Neural crest cell (in vitro differentiated cells): ENCODE measurements around the gene BAZ2B. TPM values are rescaled to one million over a fixed set of nuclear protein-coding genes. Genes with fewer than 3 reads are reported as not detected.

Experiments
- DNase-seq: peaks from one replicate; pipeline ENCODE4 v3.0.0; 2021; ENCODE audit warnings: low read depth, mixed read lengths, low spot score
- H3K27ac Mint-ChIP-seq: one replicate; pipeline ENCODE4 v1.8.0; 2021; ENCODE audit warnings: mild to moderate bottlenecking, mixed read lengths; ENCODE audit not compliant: unreplicated experiment
- H3K27me3 Mint-ChIP-seq: 2 replicates; pipeline ENCODE4 v1.8.0; 2021; ENCODE audit warnings: low read depth, mild to moderate bottlenecking, mixed read lengths
- H3K36me3 Mint-ChIP-seq: 2 replicates; pipeline ENCODE4 v1.8.0; 2021; ENCODE audit warnings: low read depth, mild to moderate bottlenecking, mixed read lengths
- H3K4me1 Mint-ChIP-seq: 2 replicates; pipeline ENCODE4 v1.8.0; 2021; ENCODE audit warnings: mixed read lengths
- H3K4me3 Mint-ChIP-seq: one replicate; pipeline ENCODE4 v1.8.0; 2021; ENCODE audit warnings: mild to moderate bottlenecking, mixed read lengths
- H3K9me3 Mint-ChIP-seq: 2 replicates; pipeline ENCODE4 v1.8.0; 2021; ENCODE audit warnings: mixed read lengths
- total RNA-seq: library from RNA; stranded (reverse); gene quantifications from 2 replicates; pipeline ENCODE4 v1.2.1, GENCODE V29; 2021
- TF ChIP-seq, protein P1 (sequence below): fragments of 200-600 bp; sonication (generic); conservative IDR thresholded peaks from 2 replicates; pipeline ENCODE4 v1.5.0; 2021; ENCODE audit warnings: antibody characterized with exemption, mild to moderate bottlenecking

The BAZ2B gene
- total RNA-seq, 1 donor from 2014 or later = 65.9 TPM

DNA sequence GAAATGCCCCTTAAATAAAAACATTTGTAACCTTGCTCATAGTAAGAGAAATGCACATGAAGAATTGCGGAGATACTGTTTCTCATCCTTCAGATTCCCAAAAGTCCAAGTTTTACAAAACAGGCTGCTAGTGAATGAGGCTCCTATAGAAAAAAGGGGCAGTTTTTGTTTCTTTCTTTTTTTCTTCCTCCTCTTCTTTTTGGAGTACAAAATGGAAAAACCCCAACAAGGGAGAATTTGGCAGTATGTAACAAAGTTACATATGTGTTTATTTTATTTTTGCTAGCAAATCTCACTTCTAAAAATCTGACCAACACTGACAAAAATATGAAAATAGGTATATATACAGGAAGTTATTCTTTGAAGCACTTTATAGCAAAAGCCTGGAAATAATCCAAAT is 7.1 kb upstream of the BAZ2B start:
- no peak for DNase-seq
- Mint-ChIP-seq H3K27me3 (no peaks in the 10 kb centered on the region), H3K4me3 (no peak overlapping the region), H3K4me1 (no peaks in the 10 kb centered on the region), H3K36me3 (peaks cover 7% of the 10 kb centered on the region), H3K27ac (no peak overlapping the region), H3K9me3 (peaks cover 7% of the 10 kb centered on the region)
- TF ChIP-seq, protein P1, sequence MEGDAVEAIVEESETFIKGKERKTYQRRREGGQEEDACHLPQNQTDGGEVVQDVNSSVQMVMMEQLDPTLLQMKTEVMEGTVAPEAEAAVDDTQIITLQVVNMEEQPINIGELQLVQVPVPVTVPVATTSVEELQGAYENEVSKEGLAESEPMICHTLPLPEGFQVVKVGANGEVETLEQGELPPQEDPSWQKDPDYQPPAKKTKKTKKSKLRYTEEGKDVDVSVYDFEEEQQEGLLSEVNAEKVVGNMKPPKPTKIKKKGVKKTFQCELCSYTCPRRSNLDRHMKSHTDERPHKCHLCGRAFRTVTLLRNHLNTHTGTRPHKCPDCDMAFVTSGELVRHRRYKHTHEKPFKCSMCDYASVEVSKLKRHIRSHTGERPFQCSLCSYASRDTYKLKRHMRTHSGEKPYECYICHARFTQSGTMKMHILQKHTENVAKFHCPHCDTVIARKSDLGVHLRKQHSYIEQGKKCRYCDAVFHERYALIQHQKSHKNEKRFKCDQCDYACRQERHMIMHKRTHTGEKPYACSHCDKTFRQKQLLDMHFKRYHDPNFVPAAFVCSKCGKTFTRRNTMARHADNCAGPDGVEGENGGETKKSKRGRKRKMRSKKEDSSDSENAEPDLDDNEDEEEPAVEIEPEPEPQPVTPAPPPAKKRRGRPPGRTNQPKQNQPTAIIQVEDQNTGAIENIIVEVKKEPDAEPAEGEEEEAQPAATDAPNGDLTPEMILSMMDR = no peak

DNA sequence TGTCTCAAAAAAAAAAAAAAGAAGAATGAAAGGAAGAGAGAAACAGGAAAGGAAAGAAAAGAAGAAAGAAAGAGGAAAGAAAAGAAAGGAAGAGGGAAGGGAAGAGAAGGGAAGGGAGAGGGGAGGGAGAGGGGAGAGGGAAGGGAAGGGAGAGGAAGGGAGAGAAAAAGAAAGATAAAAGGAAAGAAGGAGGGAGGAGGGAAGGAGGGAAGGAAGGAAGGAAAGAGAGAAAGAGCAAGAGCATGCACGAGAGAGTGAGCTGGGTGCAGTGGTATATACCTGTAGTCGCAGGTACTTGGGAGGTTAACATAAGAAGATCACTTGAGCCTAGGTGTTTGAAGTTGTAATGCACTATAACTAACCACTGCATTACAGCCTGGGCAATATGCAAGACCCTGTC is 6.6 kb upstream of the BAZ2B start:
- Mint-ChIP-seq H3K4me3 (no peak overlapping the region), H3K4me1 (peaks cover 3% of the 10 kb centered on the region), H3K36me3 (peaks cover 7% of the 10 kb centered on the region), H3K27me3 (no peaks in the 10 kb centered on the region), H3K9me3 (peaks cover 7% of the 10 kb centered on the region), H3K27ac (no peak overlapping the region)
- TF ChIP-seq, protein P1 = no peak
- DNase-seq = no peak

DNA sequence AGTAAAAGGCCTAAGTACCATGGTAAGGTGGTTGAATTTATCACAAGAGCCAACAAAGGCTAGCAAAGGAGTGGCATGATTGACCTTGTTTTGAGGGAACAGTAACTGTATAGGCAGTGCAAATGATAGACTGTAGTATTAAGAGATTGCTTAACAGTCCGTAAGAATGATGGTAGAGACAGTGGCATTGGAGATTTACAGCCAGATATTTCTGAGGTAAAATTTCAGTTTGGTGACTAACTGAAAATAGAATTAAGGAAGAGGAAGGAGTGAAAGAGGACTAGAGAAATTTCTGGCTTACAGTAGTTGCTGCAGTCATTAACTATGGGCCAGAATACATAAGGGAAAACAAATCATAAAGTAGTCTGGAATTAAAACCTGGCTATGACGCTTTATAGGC is 4.4 kb upstream of the BAZ2B start:
- Mint-ChIP-seq H3K4me3 (no peak overlapping the region), H3K4me1 (peaks cover 14% of the 10 kb centered on the region), H3K9me3 (no peaks in the 10 kb centered on the region), H3K36me3 (peaks cover 4% of the 10 kb centered on the region), H3K27me3 (peaks cover 2% of the 10 kb centered on the region), H3K27ac (no peak overlapping the region)
- TF ChIP-seq, protein P1 = no peak
- no peak for DNase-seq

DNA sequence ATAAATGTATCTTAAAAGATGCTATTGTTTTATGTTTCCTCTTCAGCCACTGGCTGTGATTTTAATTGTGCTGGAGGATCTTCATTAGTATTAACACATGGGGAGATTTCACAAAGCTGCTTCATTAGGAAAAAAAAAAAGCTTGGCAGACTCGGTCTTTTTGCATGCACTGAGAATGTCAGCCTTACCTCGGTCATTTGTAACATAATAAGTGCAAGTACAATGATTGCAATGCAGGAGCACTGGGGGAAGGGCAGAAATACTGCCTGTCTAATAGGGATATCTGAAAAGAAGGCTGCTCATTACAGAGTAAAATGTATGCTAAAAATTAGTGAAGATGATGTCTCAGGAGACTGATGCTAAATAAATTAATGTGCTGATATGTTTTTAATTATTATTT is 1.3 kb upstream of the BAZ2B start:
- Mint-ChIP-seq H3K27ac (no peak overlapping the region), H3K36me3 (no peaks in the 10 kb centered on the region), H3K4me3 (peak overlapping the region; percentile 90), H3K4me1 (peaks cover 33% of the 10 kb centered on the region), H3K9me3 (no peaks in the 10 kb centered on the region), H3K27me3 (peaks cover 2% of the 10 kb centered on the region)
- TF ChIP-seq, protein P1 = no peak
- DNase-seq = no peak

DNA sequence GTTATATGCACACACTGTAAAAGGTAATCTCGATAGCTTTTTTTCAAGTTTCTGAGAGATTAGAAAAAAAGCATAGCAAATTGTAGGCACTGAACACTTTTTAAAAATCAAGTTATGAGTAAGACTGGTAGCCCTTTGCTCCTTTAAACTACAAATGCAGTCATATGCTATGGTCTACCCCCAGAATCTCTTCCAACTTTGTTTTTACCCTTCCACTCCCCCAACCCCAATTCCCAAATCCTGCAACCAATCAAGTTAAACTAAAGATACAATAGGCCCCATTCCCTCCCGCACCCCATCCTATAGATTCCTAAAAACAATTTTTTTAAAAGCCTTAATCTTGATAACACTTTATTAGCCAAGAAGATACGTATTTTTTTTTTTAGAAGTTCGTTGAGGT is 752 bp upstream of the BAZ2B start:
- TF ChIP-seq, protein P1 = no peak
- H3K36me3 Mint-ChIP-seq = no peaks in the 10 kb centered on the region
- no peaks in the 10 kb centered on the region for H3K9me3 Mint-ChIP-seq
- peak overlapping the region; percentile 93 for H3K27ac Mint-ChIP-seq
- no peak for DNase-seq
- peaks cover 2% of the 10 kb centered on the region for H3K27me3 Mint-ChIP-seq
- peak overlapping the region; percentile 90 for H3K4me3 Mint-ChIP-seq
- peaks cover 39% of the 10 kb centered on the region for H3K4me1 Mint-ChIP-seq
